ENCODE measurements around the gene FGD5. TPM values are rescaled to one million over a fixed set of nuclear protein-coding genes. Genes with fewer than 3 reads are reported as not detected.

The FGD5 gene
- total and polyA plus RNA-seq, 11 donors: 6.4 to 22.5 (median 14.9) TPM

DNA sequence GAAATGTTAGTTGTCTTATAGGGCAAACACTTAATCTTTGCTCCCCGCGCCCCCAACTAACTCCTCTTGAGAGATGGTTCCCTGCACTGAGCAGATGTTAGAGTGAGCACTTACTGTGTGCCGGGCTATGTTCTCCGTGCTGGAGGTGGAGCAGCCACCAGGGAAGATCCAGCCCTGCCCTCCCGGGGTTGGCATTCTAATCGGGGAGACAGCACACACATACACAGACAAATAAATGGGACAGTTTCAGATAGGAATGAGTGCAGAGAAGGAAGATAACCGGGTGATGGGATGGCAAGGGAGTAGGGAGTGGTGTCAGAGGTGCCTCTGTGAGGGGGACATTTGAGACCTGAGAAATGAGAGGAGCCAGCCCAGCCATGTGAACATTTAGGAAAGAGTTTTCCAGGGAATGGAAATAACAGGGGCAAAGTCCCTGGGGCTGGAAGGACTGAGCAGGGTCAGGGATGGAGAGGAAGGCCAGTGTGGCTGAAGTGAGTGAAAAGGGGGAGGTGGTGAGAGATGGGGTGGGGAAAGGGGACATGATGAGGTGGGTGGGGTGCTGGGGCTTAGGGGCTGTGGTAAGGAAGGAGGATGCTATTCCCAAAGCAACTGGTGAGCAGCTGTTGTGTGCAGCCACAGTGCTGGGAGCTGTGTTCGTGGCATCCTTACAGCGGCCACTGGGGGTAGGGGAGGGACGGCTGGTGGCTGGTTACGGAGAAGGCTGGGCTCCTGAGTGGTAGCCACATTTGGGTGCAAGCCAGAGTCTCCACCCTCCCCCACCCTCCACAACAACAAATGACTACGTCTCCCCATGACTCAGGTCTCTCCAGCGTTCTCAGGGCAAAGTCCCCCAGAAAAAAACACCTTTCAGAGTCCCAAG is 15.4 kb upstream of the FGD5 start:
- H3K4me3 ChIP-seq: no peak overlapping the region
- peak; percentile 57 to 64 (median 58) for ATAC-seq
- H3K9me3 ChIP-seq: peaks cover 0 to 6% (median 0%) of the 10 kb centered on the region in 12 donors
- DNase-seq: peak in 1 of 5 donors; percentile 59
- intact Hi-C loops (cut with DNase I): loop anchor here in 1 of 10 donors (5.0 kb wide), 2 partner anchors 59 to 74 kb away; no protein-coding TSS in a partner anchor
- peaks cover 0 to 9% (median 0%) of the 10 kb centered on the region in 9 donors for H3K27me3 ChIP-seq
- 53 to 57% (median 55%) methylated on average over 13 of the region's 13 CpGs for WGBS, 4 donors
- no peak for TF ChIP-seq POLR2A (IDR thresholded peaks at IDR 0.05)
- TF ChIP-seq CTCF (IDR thresholded peaks at IDR 0.05): peak in 1 of 12 donors; percentile 9
- peaks cover 3 to 45% (median 32%) of the 10 kb centered on the region in 12 donors for H3K4me1 ChIP-seq
- no peaks in the 10 kb centered on the region for H3K36me3 ChIP-seq
- H3K27ac ChIP-seq: peak overlapping the region; percentile 14 to 90 (median 74)

DNA sequence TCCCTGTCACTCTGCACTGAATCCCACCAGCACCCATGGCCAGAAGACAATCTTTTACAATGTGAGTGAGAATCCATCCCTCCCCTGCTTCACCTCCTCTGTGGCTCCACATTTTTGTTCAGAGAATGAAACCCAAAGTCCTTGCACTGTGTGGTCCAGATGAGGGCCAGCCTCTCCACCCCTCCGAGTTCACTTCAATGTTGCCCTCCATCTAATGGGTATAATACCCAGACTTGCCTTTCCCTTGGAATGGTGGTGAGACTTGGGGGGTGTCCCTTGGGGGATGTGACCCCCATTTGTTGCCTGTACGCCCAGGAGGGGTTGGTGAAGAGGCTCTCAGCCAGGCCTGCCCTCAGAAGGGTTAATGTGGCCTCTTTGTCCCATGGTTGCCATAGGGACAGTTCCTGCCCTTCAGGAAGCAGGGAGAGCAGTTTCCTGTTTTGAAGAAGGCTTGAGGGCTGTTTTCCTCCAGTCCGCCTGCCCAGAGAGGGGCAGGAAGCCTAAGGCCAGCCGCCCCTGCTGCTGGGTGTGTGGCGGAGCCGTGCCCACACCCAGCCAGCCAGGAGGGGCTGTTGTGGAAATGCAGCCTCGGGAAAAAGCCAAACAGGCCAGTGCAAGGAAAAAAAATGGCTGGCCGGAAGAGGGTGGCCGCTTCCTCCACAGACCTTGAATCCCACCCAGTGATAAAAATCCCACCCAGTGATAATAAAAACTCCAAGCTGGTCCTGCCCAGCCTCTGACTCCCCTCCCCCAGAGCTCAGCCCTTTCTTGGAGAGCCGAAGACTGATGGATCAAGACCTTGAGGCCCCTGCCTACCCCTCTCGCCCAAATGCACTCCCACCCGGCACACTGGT is 14.6 kb upstream of the FGD5 start:
- WGBS, 4 donors: 42 to 50% (median 44%) methylated on average over 11 to 12 of the region's 12 CpGs
- peak overlapping the region; percentile 27 to 90 (median 74) for H3K27ac ChIP-seq
- ATAC-seq (peak; percentile 49 to 91 (median 82)), DNase-seq (peak; percentile 60 to 73 (median 63))
- TF ChIP-seq CTCF (IDR thresholded peaks at IDR 0.05): peak in 3 of 12 donors; percentile 9 to 21 (median 9)
- no peak for TF ChIP-seq POLR2A (IDR thresholded peaks at IDR 0.05)
- H3K36me3 ChIP-seq: no peaks in the 10 kb centered on the region
- no peak overlapping the region for H3K4me3 ChIP-seq
- H3K27me3 ChIP-seq: peaks cover 0 to 13% (median 0%) of the 10 kb centered on the region in 9 donors
- intact Hi-C loops (cut with DNase I): loop anchor here in 1 of 10 donors (5.0 kb wide), 2 partner anchors 58 to 73 kb away; no protein-coding TSS in a partner anchor
- peaks cover 0 to 6% (median 0%) of the 10 kb centered on the region in 12 donors for H3K9me3 ChIP-seq
- H3K4me1 ChIP-seq: peaks cover 3 to 45% (median 32%) of the 10 kb centered on the region in 12 donors

- ATAC-seq: no peak
- peak overlapping the region; percentile 27 to 90 (median 74) for H3K27ac ChIP-seq
- H3K27me3 ChIP-seq: peaks cover 0 to 22% (median 3%) of the 10 kb centered on the region in 9 donors
- no peak for DNase-seq
- WGBS, 4 donors: 66 to 74% (median 71%) methylated on average over 7 of the region's 7 CpGs
- peaks cover 3 to 54% (median 37%) of the 10 kb centered on the region in 12 donors for H3K4me1 ChIP-seq
- H3K36me3 ChIP-seq: no peaks in the 10 kb centered on the region
- no peaks in the 10 kb centered on the region for H3K9me3 ChIP-seq
- TF ChIP-seq POLR2A (IDR thresholded peaks at IDR 0.05): no peak
- TF ChIP-seq CTCF (IDR thresholded peaks at IDR 0.05): no peak
- intact Hi-C loops (cut with DNase I): loop anchor here in 2 of 10 donors (5.0 kb wide), 3 partner anchors 42 to 72 kb away; no protein-coding TSS in a partner anchor
- H3K4me3 ChIP-seq: no peak overlapping the region
Observed at GRCh38 chr3:14804835-14805780, 13.7 kb upstream of the FGD5 start.

All from heart left ventricle (tissue), 16 donors.